ENCODE data around the gene UMPS.

UMPS gene

DNA sequence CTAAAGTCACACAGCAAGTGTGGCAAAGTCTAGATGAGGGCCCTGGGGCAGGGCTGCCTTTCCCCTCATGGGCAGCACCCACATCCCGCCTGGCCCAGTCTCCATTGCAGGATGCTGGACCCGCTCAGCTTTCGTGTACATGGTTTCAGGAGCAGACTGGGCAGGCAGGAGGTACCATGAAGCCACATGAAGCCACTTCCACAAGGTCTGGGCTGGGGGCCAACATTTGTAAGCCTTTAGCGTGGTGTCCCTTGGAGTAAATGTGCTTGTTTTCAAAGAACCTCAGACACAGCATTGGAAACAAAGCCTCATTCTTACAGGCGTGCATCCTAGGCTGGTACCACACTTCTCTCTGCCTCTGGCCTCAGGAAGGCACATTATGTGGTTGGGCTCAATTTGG lies 34.5 kb downstream of the UMPS start:
- DNase-seq, result no peak

DNA sequence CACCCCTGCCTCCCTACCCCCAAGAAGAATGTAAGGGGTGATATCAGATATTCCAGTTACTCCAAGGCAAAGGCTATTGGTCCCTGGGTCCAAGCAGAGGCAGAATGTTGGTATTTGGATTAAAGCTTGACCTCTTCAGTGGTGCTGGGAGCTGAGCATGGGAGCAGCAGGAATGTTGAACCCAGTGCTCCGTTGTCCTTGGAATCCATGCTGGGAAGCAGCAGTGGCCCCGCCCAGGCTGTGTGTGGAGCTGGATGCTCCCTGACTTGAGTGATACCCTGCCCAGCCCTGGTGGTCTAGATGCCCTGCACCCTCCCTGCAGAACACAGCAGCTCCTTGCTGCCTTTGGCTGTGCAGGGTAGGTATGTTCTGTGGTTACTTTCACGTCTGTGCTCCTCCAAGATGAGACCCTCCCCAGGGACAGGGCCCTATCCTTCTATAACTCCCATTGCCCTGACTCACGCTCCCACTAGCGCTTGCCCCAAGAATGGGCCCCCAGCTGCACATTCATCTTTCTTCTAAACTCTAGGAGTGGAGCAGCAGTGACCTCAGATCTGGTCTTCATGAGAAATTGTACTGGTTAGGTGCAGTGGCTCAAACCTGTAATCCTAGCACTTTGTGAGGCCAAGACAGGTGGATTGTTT lies 35.1 kb downstream of the UMPS start:
- DNase-seq, result no peak

DNA sequence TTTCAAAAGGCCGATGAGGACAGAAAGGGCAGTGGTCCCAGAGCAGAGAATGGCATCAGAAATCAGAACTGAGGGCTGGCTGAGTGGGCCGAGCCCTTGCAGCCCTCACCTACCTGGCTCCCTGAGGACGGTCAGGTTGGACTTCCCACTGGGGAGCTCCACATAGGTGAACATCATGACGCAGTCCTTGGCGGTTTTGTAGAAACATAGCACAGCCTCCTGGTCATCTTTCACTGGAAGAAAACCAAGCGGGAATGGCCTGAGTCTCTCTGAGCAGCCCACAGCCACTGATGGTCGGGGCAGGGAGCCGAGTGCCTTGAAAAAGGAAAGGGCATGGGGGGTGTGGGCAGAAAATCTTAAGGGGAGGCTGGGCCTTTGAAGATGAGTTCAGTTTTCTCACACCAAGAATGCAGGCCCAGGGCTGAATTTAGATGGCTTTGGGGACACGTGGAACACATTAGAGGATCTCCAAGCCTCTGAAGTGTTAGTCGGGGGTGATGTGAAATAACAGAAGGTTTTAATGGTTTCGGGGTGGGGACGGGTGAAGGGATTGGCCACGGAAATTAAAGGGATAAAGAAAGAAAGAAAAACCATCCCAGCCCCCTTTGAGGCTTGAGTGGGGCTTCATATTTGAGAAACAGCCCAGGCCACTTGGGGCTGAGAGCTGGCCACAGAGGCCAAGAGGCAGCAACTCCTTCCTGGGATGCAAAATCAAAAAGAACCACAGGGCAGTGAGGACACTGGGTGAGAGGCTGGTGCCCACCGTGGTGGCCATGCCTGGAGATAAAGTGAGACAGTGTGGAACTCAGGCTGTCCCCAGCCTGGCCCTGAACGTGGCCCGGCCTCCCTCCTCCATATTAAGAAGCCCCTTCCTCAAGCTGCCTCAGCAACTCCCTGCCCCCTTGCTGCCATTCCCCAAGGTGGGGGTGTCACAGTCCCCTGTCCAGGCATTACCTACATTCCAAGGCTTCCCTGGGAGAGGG lies 36.2 kb downstream of the UMPS start:
- DNase-seq, result no peak

DNA sequence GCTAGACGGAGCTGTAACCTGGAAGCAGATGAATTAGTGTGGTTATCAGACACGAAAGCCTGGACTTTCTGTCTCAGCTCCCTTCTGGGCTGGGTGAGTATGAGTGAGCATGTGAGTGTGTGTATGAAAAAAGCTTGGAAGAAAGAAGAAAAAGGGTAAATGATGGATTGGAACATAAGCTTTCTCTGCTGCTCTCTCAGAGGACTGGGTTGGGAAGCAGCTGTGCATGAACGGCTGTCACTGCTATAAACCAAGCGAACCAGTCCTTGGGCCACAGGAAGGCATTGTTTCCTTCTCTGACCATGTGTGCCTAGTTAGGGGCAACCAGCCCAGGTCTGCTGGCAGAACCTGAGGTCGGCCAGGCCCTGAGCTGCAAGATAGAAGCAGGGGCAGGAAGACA lies 37.0 kb downstream of the UMPS start:
- DNase-seq, result no peak

DNA sequence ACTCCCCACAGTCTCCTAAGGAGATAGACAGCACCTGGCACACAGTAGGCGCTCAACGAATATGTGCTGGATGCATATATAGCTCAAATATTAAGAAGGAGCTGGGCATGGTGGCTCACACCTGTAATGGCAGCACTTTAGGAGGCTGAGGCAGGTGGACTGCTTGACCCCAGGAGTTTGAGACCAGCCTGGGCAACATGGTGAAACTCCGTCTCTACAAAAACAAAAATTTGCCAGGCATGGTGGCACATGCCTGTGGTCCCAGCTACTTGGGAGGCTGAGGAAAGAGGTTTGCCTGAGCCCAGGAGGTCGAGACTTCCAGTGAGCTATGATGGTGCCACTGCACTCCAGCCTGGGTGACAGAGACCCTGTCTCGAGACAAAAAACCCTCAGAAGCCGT lies 37.4 kb downstream of the UMPS start:
- DNase-seq, result no peak

DNA sequence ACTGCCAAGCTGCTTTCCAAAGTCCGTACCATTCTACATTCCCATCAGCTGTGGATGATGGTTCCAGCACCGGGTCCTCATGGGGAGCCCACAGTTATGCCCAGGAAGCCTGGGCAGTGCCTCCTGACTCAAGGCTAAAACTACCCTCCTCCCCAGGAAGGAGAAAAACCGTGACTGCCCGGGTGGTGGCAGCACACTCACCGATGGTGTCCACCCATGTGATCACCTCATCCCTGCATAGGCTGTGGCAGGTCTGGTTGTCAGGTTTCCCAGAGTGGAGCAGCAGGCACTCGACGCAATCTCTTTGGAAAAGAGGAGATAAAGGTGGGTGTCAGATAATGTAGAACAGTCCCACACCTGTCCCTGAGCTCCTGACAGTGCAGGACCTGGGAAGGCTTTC lies 38.6 kb downstream of the UMPS start:
- DNase-seq, result no peak

DNA sequence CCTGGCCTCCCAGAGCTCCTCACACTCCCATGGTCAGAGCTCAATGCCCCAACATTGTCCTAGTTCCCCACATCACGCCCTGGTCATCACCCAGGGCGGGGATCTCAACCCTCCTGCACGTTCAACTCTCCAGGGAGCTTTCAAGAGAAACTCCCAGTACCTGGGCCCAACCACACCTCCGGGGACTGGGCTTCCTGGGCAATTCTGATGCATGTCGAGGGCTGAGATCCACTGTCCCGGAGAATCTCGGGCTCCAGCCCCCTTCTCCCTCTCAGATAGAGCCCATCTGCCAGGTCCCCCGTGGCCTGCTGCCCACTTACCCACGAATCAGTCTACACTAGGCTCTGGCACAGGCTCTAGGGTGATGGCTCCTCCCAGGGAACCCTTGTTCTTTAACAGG lies 39.2 kb downstream of the UMPS start:
- no peak for DNase-seq

DNA sequence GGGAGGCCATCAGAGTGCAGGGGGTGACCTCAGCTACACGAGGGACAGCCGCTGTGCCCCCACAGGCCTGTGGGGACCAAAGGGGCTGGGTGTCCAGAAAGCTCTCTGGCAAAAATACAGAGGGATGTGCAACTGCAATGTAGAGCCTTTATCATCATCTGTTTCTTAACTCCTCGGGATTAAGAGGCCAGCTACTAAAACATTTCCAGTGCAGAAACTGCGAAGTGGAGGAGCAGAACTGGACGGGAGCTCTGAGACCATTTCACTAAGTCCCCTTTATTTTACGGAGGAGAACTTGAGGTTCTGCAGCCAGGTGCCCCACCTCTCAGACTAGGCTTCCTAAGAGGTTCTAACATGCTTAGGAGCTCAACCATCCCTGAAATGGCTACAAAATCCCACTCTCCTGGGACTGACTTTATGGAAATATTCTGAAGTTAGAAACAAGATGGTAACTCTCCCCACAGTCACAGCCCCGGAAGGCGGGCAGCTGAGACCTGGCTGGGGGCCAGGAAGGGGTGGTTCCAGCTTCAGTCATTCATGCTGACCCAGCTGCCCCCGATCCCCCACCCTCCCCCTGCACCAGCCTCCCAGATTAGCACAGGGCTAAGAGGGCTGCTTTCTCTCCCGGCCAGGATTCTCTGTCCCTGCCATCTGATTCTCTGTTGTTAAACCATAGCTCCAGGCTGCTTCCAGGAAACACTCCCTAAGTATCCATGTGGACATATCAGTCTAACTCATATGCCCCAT lies 40.3 kb downstream of the UMPS start:
- DNase-seq, result peak; percentile 70

DNA sequence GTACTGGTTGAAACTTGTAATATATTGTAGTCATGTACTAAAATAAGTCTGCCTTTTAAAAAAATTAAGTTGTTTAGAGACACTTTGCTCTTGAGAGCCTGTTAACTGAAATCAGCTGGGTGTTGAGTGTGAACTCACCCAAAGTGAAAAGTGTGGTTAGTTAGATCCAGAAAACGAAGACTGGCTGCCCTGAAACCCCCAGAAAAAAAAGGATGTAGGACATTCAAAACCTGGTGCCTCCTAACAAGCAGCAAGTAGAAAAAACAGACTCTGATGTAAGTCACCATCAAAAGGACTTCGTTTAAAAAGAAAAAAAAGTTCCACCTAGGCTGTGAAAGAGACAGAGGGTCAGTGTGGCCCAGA lies 40.8 kb downstream of the UMPS start:
- no peak for DNase-seq

DNA sequence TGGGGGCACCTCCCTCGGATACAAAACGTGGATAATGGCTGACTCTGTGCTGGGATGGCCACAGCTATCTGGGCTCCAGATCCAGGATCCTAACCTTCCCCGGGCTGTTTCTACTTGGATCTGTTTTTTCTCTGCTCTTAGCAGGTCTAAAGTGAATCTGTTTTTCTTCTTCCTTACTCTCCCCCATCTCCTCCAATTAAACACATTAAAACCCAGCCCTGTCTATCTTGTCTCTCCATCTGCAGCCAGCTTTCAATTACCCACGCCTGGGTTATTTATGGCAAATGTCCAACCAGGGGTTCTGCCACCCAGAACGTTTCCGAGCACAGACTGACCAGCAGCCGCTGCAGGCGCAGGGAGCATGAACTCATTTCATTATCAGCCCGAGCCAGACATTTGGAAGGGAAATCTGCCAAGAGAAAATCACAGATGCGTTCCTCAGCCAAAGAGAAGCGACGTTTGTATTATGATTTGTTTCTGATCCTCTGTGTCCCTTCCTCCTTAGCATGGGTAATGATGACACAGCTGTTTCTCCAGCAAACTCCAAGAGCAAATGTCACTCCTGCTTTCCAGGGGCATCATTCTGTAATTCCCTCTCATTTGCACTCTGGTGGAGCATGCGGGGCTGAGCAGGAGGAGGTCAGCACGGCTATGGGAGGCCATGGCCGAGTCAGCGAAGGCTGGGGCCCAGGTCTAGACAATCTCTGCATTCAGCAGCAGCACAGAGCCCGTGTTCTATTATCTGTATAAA lies 42.0 kb downstream of the UMPS start:
- peak; percentile 78 for DNase-seq

DNA sequence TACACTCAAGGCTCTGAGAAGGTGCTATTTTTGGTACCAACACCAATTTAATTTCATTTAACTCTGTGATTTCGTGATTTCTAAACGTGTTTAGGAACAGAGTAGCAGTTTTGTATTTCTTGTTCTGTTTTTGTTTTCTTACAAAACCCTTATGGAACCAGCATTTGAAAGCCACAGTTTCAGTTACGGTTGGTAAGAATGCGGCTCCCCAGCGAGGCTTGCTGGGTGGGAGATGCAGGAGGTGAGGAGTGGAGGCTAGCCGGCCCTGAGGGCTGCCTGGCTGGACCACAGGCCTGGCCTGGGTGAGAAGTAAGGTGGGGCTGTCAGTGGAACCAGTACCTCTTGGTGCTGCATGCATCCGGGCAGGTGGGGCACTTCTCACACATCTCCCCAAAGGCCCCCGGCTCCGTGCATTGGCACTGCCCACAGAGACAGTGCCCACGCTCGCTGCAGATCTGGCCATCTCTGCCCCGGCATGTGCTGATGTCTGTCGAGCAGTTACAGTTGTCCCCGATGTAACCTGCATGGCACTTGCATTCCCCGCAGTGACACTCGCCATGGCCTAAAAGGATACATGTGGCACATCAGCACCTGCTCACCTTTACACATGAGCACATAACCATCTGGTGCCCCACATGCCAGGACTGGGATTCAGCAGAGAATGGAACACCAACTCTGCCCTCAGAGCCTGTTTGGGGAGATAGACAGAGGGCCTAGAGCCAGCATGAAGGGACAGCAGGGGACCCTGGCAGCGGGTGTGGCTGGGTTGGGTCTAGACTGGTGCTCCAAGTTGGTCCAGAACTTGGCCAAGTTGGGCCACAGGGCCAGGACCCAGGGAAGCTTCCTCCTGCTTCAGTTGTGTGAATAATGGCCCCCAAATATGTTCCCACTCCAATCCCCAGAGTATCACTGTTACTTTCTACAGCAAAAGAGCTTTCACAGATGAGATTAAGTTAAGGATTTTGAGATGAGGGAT lies 43.4 kb downstream of the UMPS start:
- no peak for DNase-seq

DNA sequence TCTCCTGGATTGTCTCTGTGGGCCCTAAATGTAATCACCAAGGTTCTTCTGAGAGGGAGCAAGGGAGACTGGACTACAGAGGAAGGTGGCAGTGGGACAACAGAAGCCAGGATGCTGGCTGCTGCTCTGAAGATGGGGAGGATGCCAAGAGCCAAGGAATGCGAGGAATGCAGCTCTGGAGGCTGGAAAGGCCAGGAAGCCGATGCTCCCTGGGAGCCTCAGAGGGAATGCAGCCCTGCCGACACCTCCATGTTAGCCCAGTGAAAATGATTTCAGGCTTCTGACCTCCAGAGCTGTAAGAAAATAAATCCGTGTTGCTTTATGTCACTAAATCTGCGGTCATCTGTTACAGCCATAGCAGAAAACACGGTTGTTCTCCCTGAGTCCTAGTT lies 44.1 kb downstream of the UMPS start:
- no peak for DNase-seq

DNA sequence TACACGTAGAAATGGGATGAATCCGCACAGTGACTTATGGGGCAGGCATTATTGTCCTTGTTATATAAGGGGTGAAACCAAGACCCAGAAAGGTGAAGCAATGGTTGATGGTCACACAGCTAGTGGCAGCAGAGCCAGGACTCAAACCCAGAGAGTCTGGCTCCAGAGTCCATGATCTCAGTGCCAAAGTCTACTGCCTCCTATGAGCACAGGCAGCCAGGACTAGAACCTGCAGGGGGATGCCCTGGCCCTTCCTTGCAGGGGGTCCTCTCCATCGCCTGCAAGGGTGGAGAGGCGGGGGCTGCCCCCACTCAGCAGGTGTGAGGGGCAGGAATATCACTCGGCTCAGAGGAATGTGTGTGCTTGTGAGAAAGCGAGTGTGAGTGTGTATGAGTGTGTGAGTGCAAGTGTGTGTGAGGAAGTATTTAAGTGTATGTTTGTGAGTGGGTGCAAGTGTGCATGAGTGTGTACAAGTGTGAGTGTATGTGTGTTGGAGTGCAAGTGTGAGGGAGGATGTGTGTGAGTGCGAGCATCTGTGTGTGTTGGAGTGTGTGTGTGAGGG lies 44.7 kb downstream of the UMPS start:
- DNase-seq, result no peak

DNA sequence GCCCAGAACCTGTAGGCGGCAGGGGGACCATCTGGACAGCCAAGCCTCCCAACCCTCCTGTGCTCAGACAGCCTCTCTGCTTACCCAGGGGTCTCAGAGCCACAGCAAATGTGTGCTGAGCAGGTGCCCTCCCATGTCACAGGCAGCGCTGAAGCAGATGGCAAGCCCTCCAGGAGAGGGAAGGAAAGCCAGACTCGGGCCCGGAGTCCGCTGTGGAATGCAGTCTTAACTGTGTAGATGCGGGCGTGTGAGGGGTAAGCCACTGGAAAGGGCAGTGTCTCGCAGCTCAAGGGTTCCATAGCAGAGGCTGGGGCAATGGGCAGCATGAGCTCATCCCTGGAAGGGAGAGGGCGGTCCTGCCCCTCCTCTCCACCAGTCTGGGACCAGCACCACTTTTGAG lies 45.6 kb downstream of the UMPS start:
- DNase-seq, result no peak

DNA sequence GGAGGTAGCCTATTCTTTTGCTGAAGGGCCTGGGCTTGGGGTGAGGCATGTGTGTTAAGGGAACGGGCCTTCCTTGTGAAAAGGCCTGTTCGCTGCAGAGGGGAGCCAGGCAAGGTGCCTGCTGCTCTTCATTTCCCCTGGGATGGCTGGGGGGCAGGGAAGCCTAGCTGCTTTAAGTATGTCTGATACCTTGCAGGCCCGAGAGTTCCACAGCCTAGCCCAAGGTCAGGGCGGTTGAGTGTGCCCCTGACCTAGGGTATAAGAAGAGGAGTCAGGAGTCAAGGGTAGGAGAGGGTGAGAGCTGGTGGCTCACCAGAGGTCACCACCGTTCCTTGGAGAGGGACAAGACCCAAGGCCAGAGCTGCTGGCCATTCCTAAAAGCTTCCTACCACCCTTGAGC lies 46.6 kb downstream of the UMPS start:
- DNase-seq, result no peak

DNA sequence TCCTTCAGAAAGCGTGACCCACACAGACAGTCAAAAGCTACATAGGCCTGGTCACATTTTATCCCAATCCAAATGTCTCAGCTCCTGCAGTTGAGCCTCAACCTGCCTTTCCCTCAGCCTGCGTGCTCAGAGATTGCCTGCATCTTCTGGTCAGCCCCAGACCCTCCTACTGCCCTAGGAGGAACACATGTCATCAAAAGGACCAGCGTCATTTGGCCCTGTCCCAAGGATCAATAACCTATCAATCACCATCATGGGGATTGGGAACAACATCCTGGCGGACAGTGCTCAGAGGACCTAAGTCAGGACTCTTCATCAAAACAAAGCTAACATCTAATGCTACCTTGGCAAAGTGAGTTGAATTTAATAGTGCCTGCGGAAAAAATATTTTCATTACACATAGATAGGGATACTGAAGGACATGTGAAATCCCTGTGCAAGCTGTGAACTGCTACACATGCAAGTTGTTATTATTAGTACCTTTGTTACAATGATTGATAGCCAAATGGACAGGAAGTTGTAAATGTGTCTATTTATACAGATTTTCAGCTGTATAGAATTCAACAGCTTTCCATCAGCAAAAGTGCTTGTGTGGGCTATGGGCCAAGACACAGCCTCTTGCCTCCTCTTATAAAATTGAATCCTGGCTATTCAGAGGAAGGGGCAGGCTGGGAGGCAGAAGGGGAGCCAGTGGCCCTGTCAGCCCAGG lies 47.7 kb downstream of the UMPS start:
- DNase-seq, result no peak

DNA sequence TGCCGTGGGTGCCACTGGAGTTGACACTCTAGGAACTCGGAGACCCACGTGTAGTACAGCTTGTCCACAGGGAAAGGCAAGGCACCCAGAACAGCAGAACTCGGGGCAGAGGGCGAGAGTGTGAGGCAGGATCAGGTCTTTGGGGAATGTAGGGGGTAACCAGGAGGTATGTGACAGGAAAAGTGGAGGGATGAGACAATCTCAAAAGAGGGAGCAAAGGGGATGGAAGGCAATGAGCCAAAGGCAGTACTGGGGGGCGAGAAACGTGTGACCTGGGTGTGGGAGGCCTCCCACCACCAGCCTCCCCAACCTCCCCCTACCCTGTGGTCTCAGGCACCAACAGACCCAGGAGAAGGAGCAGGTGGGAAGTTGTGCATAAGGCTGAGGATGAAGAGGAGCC lies 48.9 kb downstream of the UMPS start:
- DNase-seq, result no peak

DNA sequence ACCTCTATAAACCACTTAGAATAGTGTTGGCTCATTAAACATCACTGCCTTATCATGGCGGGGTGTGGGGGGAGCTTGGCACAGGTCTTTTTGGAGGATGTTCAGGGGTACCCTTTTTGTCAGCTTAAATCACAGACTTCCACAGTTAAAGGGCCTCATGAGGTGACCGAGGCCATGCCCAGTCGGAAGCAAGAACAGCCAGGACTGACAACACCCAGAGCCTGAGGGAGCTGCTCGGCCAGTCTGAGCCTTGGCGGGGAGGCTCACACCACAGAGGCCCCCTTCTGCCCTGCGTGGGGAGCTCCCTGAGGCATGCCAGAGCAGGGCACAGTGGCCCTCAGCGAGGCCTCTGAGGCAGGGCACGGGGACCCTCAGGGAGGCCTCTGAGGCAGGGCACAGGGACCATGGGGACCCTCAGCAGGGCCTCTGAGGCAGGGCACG lies 49.5 kb downstream of the UMPS start:
- DNase-seq, result no peak

DNA sequence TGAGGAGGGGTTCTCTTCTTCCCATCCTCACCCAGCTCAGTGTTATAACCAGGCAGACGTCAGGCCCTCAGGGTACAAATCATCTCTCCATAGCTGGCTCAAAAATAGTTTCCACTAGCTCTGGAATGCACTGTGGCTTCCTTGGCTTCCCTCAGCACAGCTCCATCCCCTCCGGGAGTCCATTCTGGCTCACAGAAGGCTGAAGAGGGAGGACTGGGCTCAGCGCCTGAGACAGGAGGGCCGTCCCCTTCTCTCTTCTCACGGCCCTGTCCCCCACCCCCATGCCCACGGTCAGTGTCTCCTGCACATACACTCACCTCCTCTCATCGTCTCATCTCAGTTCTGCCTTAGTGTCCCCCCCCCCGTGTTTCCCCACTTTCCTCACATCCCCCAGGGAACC lies 50.1 kb downstream of the UMPS start:
- no peak for DNase-seq

DNA sequence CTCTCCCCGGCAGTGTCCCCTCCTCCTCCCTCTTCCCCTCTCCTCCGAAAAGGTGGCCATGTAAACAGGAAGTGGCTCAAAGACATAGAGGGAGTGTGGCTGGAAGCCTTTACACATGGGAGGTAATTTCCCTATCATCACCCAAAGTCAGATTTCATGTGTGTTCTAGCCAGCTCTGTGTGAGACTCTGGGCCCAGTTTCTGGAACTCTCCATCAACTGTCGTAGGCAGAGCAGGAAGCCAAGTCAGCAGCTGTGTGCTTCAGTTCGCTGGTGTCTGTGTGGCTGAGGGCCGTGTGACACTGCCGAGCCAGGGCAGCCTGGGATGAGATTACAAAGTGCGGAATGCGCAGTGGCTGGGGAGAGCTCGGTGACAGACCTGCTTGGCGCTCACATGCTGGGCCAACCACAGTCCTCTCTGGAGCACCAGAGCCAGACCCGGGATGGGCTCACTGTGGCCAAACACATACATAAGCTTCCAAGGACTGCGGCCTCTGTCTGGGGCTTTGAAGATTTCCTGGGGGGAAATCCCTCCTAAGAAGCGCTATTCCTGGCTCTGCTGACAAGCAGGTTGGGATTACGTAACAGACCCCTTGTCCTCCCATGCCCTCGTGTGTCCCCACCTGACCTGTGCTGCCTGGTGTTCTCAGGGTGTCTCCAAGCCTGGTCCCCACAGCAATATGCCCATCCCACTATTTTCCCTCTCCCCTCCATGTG lies 50.7 kb downstream of the UMPS start:
- no peak for DNase-seq

Measured in NCI-H1105 (cell line).